Fibroblast of peridontal ligament (primary cell): ENCODE results near the gene TTLL5.
"Not testable (repeated sequence)": the region's sequence is repeated elsewhere in the genome, so short reads cannot be mapped to it uniquely, and the experiment has no call there.

Experiments used
- DNase-seq: peaks from one replicate; pipeline ENCODE4 v3.0.0-alpha.2; 2010; ENCODE audit errors: extremely low read depth

The TTLL5 gene

DNA sequence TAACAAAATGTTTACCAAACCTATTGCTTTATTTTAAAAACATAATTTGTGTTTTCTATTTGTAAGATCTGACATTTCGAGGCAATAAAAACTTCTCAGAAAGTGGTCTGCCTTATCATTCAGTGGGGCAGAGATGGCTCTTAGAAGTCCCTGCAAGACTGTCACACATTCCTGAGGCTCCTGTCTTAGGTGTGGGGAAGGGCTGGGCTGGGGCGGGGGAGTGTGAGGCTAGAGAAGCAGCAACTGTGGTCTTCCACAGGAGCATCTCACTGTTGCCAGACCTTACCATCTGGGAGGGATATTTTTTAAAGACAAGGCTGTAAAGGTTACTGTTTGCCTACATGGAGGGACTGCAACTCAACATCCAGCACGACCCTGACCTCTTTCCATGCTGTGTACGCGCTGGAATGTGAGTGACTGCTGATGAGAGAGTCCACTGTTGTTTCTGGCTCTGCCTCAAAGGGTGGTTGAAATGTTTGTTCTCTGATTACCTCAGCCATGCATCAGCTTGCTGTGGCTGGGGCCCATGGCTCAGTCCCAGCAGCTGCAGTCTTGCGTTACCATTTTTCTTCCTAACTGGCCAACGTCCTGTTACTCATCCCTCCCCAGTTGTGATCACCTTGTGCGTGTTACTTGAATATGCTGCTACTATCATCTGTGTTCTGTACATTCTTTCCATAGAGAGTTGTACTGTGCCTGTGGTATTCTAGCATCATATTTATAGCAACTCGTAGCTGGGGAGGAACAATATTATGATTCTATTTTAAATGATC, 12.8 kb upstream of the TTLL5 start:
- DNase-seq, result peak; percentile 96

- DNase-seq, result no peak
These were observed 11.7 kb upstream of the TTLL5 start for GRCh38 chr14:75649337-75649736.

GRCh38 chr14:75649773-75650172, 11.3 kb upstream of the TTLL5 start:
- no peak for DNase-seq

GRCh38 chr14:75650253-75651058, 10.6 kb upstream of the TTLL5 start:
- DNase-seq, result no peak

DNA sequence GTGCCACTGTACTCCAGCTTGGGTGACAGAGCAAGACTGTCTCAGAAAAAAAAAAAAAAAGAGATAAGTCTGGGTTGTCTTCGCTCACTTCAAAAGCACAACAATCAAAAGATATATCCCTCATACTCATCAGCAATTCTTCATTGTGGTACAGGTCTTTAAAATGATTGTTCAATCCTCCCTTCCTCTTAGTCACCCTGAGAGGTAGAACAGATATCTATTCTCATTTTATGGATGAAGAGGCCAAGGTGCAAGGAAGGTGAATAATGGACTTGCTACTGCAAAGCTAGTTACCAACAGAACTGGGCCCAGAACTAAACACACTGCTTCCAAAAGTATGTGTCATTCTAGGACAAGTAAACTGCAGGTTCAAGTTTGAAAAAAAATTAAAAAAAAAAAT, 7.5 kb upstream of the TTLL5 start:
- DNase-seq, result no peak

- peak; percentile 74 for DNase-seq
These were observed 6.8 kb upstream of the TTLL5 start for GRCh38 chr14:75654127-75654732.

GRCh38 chr14:75655235-75655634, 5.8 kb upstream of the TTLL5 start:
- DNase-seq, result no peak

DNA sequence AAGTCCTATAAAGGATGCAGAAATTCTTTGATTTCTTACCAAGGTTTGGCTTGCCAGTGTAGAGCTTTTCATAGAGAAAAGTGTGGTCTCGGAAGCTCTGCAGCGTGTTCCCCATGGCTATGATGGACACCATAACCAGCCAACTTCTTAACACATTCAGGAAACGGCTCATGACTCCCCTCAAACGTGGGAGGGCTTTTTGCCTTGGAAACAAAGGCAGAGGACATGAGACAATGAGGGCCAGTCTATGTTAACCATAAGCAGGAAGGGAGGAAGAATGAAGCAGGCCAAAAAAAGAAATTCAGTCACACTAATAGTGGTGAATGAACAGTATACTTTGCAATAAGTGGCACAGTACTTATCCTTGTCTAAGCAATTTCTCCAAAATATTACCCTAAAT, 3.7 kb upstream of the TTLL5 start:
- no peak for DNase-seq

DNA sequence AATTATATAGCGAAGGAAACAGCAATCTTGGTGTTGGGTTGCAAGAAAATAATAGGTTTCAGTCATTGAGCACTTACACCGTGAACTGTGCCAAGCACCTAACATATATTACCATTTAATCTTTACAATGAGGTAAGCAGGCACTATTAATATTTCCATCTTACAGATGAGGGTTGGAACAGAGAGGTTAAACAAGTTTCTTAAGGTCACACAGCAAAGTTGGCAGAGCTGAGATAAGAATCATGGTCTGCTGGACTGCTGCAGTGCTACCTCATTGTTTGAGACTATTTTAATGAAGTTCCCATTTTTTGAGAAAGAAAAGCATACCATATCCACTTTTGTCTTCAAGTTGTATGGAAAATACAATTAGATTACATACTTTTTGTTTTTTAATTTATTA, 2.1 kb upstream of the TTLL5 start:
- no peak for DNase-seq

GRCh38 chr14:75660238-75660629, 812 bp upstream of the TTLL5 start:
- no peak for DNase-seq

DNA sequence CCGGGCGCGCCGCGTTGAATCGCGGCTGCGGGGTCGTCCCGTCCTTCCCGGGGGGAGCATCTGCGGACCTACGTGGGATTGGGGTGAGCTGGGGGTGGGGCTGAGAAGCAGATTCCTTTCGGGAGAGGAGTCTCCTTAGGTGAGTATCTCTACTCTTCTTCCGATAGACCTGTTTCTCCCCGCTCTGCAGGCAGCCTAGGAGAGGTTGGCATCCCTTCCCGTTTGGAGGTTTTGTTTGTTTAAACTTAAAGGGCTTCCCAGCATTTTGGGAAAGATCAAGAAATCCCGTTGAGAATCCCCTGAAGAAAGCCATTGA, 411 bp downstream of the TTLL5 start:
- no peak for DNase-seq

GRCh38 chr14:75662966-75663365, 1.9 kb downstream of the TTLL5 start:
- no peak for DNase-seq

DNA sequence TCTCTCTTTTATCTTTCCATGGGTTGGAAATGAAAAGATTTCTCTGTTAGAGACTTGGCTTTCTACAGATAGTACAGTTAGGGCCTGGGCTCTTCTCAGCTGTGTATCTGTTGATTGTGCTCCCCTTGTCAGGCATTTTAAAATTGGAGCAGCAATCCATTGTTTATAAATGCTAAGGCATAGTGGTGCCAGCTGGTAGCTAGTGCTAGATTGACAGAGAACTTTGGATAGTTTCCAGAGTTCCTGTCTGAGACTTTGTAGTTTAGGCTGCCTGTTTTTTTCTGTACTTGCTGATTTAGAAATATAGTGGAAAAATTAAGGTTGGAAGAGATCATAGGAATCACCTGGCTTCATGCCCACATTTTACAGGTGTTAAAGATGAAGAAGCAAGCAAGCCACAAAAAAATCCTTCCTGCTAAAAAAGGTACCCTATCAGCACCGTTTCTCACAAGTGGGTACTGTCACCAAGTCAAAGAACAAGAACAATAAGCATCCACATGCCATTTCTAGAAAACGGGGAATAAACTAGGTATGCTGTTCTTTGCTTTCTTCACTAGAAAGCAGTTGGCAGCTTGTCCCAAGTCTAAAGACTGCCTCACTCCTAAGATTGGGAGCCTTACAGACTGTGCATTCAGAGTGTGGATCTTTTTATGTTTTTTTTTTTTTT, 6.2 kb downstream of the TTLL5 start:
- DNase-seq, result no peak

- DNase-seq, result no peak
These were observed 11.7 kb downstream of the TTLL5 start for GRCh38 chr14:75672605-75673192.

- DNase-seq, result no peak
These were observed 12.4 kb downstream of the TTLL5 start for GRCh38 chr14:75673345-75674035.

DNA sequence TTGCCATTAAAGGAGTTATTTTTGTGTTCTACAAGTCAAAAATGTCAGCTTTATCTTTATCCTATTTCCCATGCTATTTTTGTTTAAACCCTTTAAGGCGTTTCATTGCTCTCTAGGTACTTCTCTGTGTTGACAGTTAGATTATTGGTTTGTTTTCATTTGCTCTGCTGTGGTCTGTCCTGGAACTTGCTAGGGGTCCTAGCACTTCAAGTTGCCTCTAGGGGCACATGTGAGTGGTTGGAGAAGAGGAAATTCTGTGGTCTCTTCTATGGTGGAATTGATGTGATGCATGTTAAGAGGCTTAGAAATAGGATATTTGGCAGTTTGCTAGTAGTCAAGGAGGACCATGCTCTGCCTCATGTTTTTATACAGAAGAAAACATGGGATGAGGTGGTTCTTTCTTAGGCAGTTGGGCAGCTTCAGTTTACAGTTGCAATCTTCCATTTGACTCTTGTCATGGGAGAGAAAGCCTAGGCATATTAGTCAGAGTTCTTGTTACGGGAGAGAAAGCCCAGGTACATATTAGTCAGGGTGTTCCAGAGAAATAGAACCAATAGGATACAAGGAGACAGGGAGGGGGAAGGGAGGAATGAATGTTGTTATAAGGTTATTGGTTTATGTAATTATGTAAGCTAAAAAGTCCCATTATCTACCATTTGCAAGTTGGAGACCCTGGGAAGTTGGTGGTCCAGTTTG, 14.4 kb downstream of the TTLL5 start:
- DNase-seq, result no peak

DNA sequence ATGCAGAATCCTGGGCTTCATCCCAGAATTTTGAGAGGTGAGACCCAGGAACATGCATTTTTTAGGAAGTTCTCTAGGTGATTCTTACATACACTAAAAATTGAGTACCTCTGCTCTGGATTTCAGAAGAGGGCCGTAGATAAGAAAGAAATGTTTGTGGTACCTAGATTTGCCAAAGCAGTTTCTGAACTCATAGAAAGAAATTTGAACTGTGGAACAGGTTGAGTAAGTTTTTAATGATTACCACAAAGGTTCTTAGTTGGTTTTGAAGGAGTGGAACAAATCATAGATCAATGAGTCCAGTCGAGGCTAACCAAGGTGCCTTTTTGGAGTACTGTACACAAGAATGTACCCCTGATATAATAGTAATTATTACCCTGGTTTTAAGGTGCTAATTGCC, 24.9 kb downstream of the TTLL5 start:
- no peak for DNase-seq

DNA sequence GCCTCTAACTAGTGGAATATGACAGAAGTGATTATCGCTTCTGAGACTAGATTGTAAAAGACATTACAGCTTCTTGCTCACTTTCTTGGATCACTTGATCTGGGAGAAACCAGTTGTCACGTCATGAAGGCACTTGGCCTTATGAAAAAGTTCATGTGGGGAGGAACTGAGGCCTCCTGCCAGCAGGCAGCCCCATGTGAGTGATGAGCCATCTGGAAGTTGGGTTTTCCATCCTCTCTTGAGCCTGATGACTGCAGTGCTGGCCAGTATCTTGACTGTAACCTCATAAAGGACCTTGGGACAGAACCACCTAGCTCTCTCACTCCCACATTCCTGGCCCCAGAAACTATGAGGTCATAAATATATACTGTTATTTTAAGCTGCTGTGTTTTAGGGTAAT, 28.0 kb downstream of the TTLL5 start:
- DNase-seq, result peak; percentile 52

GRCh38 chr14:75690010-75690409, 29.0 kb downstream of the TTLL5 start:
- no peak for DNase-seq

- DNase-seq, result not testable (repeated sequence)
These were observed 34.0 kb downstream of the TTLL5 start for GRCh38 chr14:75695025-75695424.

GRCh38 chr14:75697386-75697785, 36.3 kb downstream of the TTLL5 start:
- no peak for DNase-seq
